ENCODE data around the gene NOS3. TPM values are rescaled to one million over a fixed set of nuclear protein-coding genes. Genes with fewer than 3 reads are reported as not detected.
"Not testable (repeated sequence)": the region's sequence is repeated elsewhere in the genome, so short reads cannot be mapped to it uniquely, and the experiment has no call there.

Gene NOS3
- total and polyA plus RNA-seq, 9 of the 15 experiments (the other 6 are each of a cell fraction or from before 2014, with no cell fraction given) = 1.1 to 121 (median 23.6) TPM

GRCh38 chr7:151027728-151028130 lies 36.9 kb downstream of the NOS3 start:
- peak overlapping the region; percentile 73 for H3K27ac ChIP-seq (ENCODE audit: extremely low read depth, low read depth, low read length)
- peaks cover 24% of the 10 kb centered on the region; the same call in 2 of the 3 replicates for H3K36me3 ChIP-seq (ENCODE audit: control insufficient read depth, insufficient read depth, low read length)
- peak overlapping the region; percentile 47 for H2AFZ ChIP-seq (ENCODE audit: low read depth, low read length)
- H3K9me1 ChIP-seq (ENCODE audit: control insufficient read depth, insufficient read depth, low read length); FAIRE-seq; in situ Hi-C loops (cut with MboI); H4K20me1 ChIP-seq (replicated peaks; ENCODE audit: control insufficient read depth, insufficient read depth, low read length); ATAC-seq; DNase-seq (ENCODE audit: extremely low read depth in 1 of 4, low spot score in 3 of 4); H3K9me3 ChIP-seq (replicated peaks; ENCODE audit: control insufficient read depth, insufficient read depth, low read depth, low read length); H3K27me3 ChIP-seq (ENCODE audit: control insufficient read depth in 2 of 2, insufficient read depth in 2 of 2, low read length in 2 of 2); TF ChIP-seq TOE1 (CRISPR knock-in tag; IDR thresholded peaks at IDR 0.05; ENCODE audit: borderline replicate concordance, low read depth); PBX2 (tag; conservative IDR thresholded peaks at IDR 0.05; ENCODE audit: low read depth); ZNF740 (tag; IDR thresholded peaks at IDR 0.05): not testable (repeated sequence)
- H3K4me1 ChIP-seq (replicated peaks in 1 of 2; ENCODE audit: control insufficient read depth in 2 of 2, insufficient read depth in 2 of 2, low read length in 2 of 2) = peaks cover 35 to 56% of the 10 kb centered on the region in 2 experiments
- under 1% methylated on average over 16 of the region's 16 CpGs for WGBS (ENCODE audit: insufficient coverage, low coverage, missing lambda C conversion rate)
- BruUV-seq (replicated peaks) = TSS peak; percentile 73
- H3K9ac ChIP-seq (ENCODE audit: insufficient read depth in 1 of 2, low read depth in 2 of 2, low read length in 2 of 2) = peak overlapping the region; percentile 6 to 51; a peak in 3 of 4 replicates
- peak overlapping the region; percentile 81 for H3K4me2 ChIP-seq (ENCODE audit: insufficient read depth, low read length)
- ChIA-PET CTCF (ENCODE audit: low intra/inter-chr PET ratio) (interaction anchor here (0.6 to 2.4 kb wide), 6 partner anchors 29 to 129 kb away, joined by 3 to 33 read pairs (median 6); partner anchors contain the start of genes CDK5 and SLC4A2), POLR2A (interaction anchor here (0.6 to 14.3 kb wide), 14 partner anchors 9 to 224 kb away, joined by 3 to 146 read pairs (median 4); partner anchors contain the start of genes AGAP3 and FASTK)
- H3K4me3 ChIP-seq = peak overlapping the region; percentile 58
- peaks cover 28% of the 10 kb centered on the region for H3K79me2 ChIP-seq (ENCODE audit: control insufficient read depth, insufficient read depth, low read length)
- intact Hi-C loops (cut with micrococcal nuclease) = loop anchor here (1.0 to 2.0 kb wide), 8 partner anchors 9 to 199 kb away; partner anchors contain the start of genes ABCF2 and TMUB1
- peak; percentile 5; the same call in 1 of the 2 replicates for TF ChIP-seq TOE1 (IDR thresholded peaks at IDR 0.05; ENCODE audit: borderline replicate concordance)
- TF ChIP-seq SMARCE1 (IDR thresholded peaks at IDR 0.05) = 0 out of 2 replicates have a peak, but pooled peaks have one; percentile 3
- TF ChIP-seq HLTF (IDR thresholded peaks at IDR 0.05) = 0 out of 2 replicates have a peak, but pooled peaks have one; percentile 22
- peak; percentile 18 to 62; a peak in 1 of 4 replicates for TF ChIP-seq ARNT (IDR thresholded peaks at IDR 0.05)
- TF ChIP-seq MIER1 (IDR thresholded peaks at IDR 0.05; ENCODE audit: low read depth) = peak; percentile 81; the same call in 1 of the 2 replicates
- peak; percentile 63; the same call in 1 of the 2 replicates for TF ChIP-seq ZNF583 (CRISPR knock-in tag; IDR thresholded peaks at IDR 0.05)
- 0 out of 2 replicates have a peak, but pooled peaks have one; percentile 7 for TF ChIP-seq TFE3 (CRISPR knock-in tag; IDR thresholded peaks at IDR 0.05)
- TF ChIP-seq NFRKB (IDR thresholded peaks at IDR 0.05; ENCODE audit: low read depth) = peak; percentile 49; the same call in 1 of the 2 replicates
- 0 out of 2 replicates have a peak, but pooled peaks have one; percentile 23 for TF ChIP-seq NFATC3 (IDR thresholded peaks at IDR 0.05)
- peak; percentile 69; the same call in 1 of the 2 replicates for TF ChIP-seq ZEB2 (IDR thresholded peaks at IDR 0.05)
- peak; percentile 67 for TF ChIP-seq CHD4 (IDR thresholded peaks at IDR 0.05; ENCODE audit: insufficient read depth, insufficient replicate concordance, low read depth, low read length, poor library complexity, severe bottlenecking)
- peak; percentile 8; the same call in 1 of the 2 replicates for TF ChIP-seq TAL1 (IDR thresholded peaks at IDR 0.05)
- TF ChIP-seq PBX2 (CRISPR knock-in tag; IDR thresholded peaks at IDR 0.05; ENCODE audit: low read depth) = 0 out of 2 replicates have a peak, but pooled peaks have one; percentile 13
- TF ChIP-seq ZNF740 (CRISPR knock-in tag; IDR thresholded peaks at IDR 0.05) = peak; percentile 45; the same call in 1 of the 2 replicates
- peak; percentile 64; the same call in 1 of the 2 replicates for TF ChIP-seq PHB (CRISPR knock-in tag; IDR thresholded peaks at IDR 0.05)
- peak; percentile 55; the same call in 1 of the 2 replicates for TF ChIP-seq MXI1 (IDR thresholded peaks at IDR 0.05; ENCODE audit: low read depth, low read length)

Measured in K562 (cell line).